Measurements from ENCODE around the gene FHOD3. TPM values are rescaled to one million over a fixed set of nuclear protein-coding genes. Genes with fewer than 3 reads are reported as not detected.

Gene FHOD3
- total RNA-seq, 8 experiments from 2014 or later = 1.2 to 36.1 (median 21.8) TPM

- in situ Hi-C loops (cut with MboI; ENCODE audit: low pct_unique_long_range_greater_than_20kb in 2 of 9, low sequenced_read_pairs in 9 of 9, unreplicated experiment in 9 of 9) = no loop called here
- no peak overlapping the region for H3K4me3 ChIP-seq
- WGBS, 10 experiments = 94 to 100% (median 100%) methylated on average over 1 to 3 of the region's 3 CpGs; no CpG with 5 or more reads in 7 of the 10 experiments
- no peaks in the 10 kb centered on the region for H3K4me1 ChIP-seq (replicated peaks in 1 of 2)
- no peak for ATAC-seq (replicated peaks in 6 of 8)
- H3K27ac ChIP-seq = no peak overlapping the region
Measured at GRCh38 chr18:36499938-36500337, 202.4 kb downstream of the FHOD3 start.

- ATAC-seq (replicated peaks in 6 of 8) = no peak
- in situ Hi-C loops (cut with MboI; ENCODE audit: low pct_unique_long_range_greater_than_20kb in 2 of 9, low sequenced_read_pairs in 9 of 9, unreplicated experiment in 9 of 9) = no loop called here
- Histone ChIP-seq H3K4me3 (no peak overlapping the region), H3K27ac (no peak overlapping the region), H3K4me1 (replicated peaks in 1 of 2) (no peaks in the 10 kb centered on the region)
- WGBS, 10 experiments = 40 to 95% (median 89%) methylated on average over 1 to 2 of the region's 2 CpGs; no CpG with 5 or more reads in 6 of the 10 experiments
Measured at GRCh38 chr18:36501100-36501499, 203.6 kb downstream of the FHOD3 start.

GRCh38 chr18:36503477-36503876, 206.0 kb downstream of the FHOD3 start:
- in situ Hi-C loops (cut with MboI; ENCODE audit: low pct_unique_long_range_greater_than_20kb in 2 of 9, low sequenced_read_pairs in 9 of 9, unreplicated experiment in 9 of 9) = no loop called here
- ATAC-seq (replicated peaks in 6 of 8) = no peak
- Histone ChIP-seq H3K27ac (no peak overlapping the region), H3K4me1 (replicated peaks in 1 of 2) (no peaks in the 10 kb centered on the region), H3K4me3 (no peak overlapping the region)
- WGBS, 10 experiments = 60 to 100% (median 92%) methylated on average over 1 to 3 of the region's 3 CpGs; no CpG with 5 or more reads in 1 of the 10 experiments

GRCh38 chr18:36504928-36505327, 207.4 kb downstream of the FHOD3 start:
- Histone ChIP-seq H3K4me1 (replicated peaks in 1 of 2) (no peaks in the 10 kb centered on the region), H3K27ac (no peak overlapping the region), H3K4me3 (no peak overlapping the region)
- in situ Hi-C loops (cut with MboI; ENCODE audit: low pct_unique_long_range_greater_than_20kb in 2 of 9, low sequenced_read_pairs in 9 of 9, unreplicated experiment in 9 of 9) = no loop called here
- WGBS, 10 experiments = 20 to 100% (median 80%) methylated on average over 1 to 2 of the region's 2 CpGs; no CpG with 5 or more reads in 1 of the 10 experiments
- no peak for ATAC-seq (replicated peaks in 6 of 8)

GRCh38 chr18:36505665-36506064, 208.2 kb downstream of the FHOD3 start:
- 40 to 100% (median 63%) methylated on average over 1 of the region's 1 CpG; no CpG with 5 or more reads in 4 of the 10 experiments for WGBS, 10 experiments
- no peak overlapping the region for H3K27ac ChIP-seq
- in situ Hi-C loops (cut with MboI; ENCODE audit: low pct_unique_long_range_greater_than_20kb in 2 of 9, low sequenced_read_pairs in 9 of 9, unreplicated experiment in 9 of 9) = no loop called here
- no peak overlapping the region for H3K4me3 ChIP-seq
- no peak for ATAC-seq (replicated peaks in 6 of 8)
- no peaks in the 10 kb centered on the region for H3K4me1 ChIP-seq (replicated peaks in 1 of 2)

- 60 to 96% (median 88%) methylated on average over 1 to 8 of the region's 9 CpGs for WGBS, 10 experiments
- no peak overlapping the region for H3K27ac ChIP-seq
- no peak for ATAC-seq (replicated peaks in 6 of 8)
- in situ Hi-C loops (cut with MboI; ENCODE audit: low pct_unique_long_range_greater_than_20kb in 2 of 9, low sequenced_read_pairs in 9 of 9, unreplicated experiment in 9 of 9) = no loop called here
- H3K4me3 ChIP-seq = no peak overlapping the region
- H3K4me1 ChIP-seq (replicated peaks in 1 of 2) = no peaks in the 10 kb centered on the region
Measured at GRCh38 chr18:36509646-36510197, 212.2 kb downstream of the FHOD3 start.

GRCh38 chr18:36511791-36512352, 214.4 kb downstream of the FHOD3 start:
- ATAC-seq (replicated peaks in 6 of 8) = no peak
- no peak overlapping the region for H3K27ac ChIP-seq
- 0 to 100% (median 83%) methylated on average over 1 to 5 of the region's 5 CpGs; no CpG with 5 or more reads in 3 of the 10 experiments for WGBS, 10 experiments
- in situ Hi-C loops (cut with MboI; ENCODE audit: low pct_unique_long_range_greater_than_20kb in 2 of 9, low sequenced_read_pairs in 9 of 9, unreplicated experiment in 9 of 9) = no loop called here
- H3K4me1 ChIP-seq (replicated peaks in 1 of 2) = no peaks in the 10 kb centered on the region
- no peak overlapping the region for H3K4me3 ChIP-seq

- Histone ChIP-seq H3K4me3 (no peak overlapping the region), H3K4me1 (replicated peaks in 1 of 2) (no peaks in the 10 kb centered on the region), H3K27ac (no peak overlapping the region)
- in situ Hi-C loops (cut with MboI; ENCODE audit: low pct_unique_long_range_greater_than_20kb in 2 of 9, low sequenced_read_pairs in 9 of 9, unreplicated experiment in 9 of 9) = no loop called here
- ATAC-seq (replicated peaks in 6 of 8) = peak in 4 of 8 experiments; percentile 36 to 62 (median 52)
- WGBS, 10 experiments = 0 to 82% (median 46%) methylated on average over 1 to 5 of the region's 5 CpGs; no CpG with 5 or more reads in 2 of the 10 experiments
Measured at GRCh38 chr18:36513556-36513955, 216.0 kb downstream of the FHOD3 start.

- 17 to 100% (median 79%) methylated on average over 1 to 6 of the region's 6 CpGs; no CpG with 5 or more reads in 2 of the 10 experiments for WGBS, 10 experiments
- ATAC-seq (replicated peaks in 6 of 8) = peak in 1 of 8 experiments; percentile 40
Measured at GRCh38 chr18:36514778-36515177, 217.3 kb downstream of the FHOD3 start.

GRCh38 chr18:36516258-36516657, 218.7 kb downstream of the FHOD3 start:
- Histone ChIP-seq H3K4me1 (replicated peaks in 1 of 2) (no peaks in the 10 kb centered on the region), H3K27ac (no peak overlapping the region), H3K4me3 (no peak overlapping the region)
- in situ Hi-C loops (cut with MboI; ENCODE audit: low pct_unique_long_range_greater_than_20kb in 2 of 9, low sequenced_read_pairs in 9 of 9, unreplicated experiment in 9 of 9) = no loop called here
- ATAC-seq (replicated peaks in 6 of 8) = no peak
- 60 to 97% (median 80%) methylated on average over 1 to 7 of the region's 8 CpGs; no CpG with 5 or more reads in 3 of the 10 experiments for WGBS, 10 experiments

More at GRCh38 chr18:36514778-36515177, 217.3 kb downstream of the FHOD3 start:
- in situ Hi-C loops (cut with MboI; ENCODE audit: low pct_unique_long_range_greater_than_20kb in 2 of 9, low sequenced_read_pairs in 9 of 9, unreplicated experiment in 9 of 9) = no loop called here
- no peaks in the 10 kb centered on the region for H3K4me1 ChIP-seq (replicated peaks in 1 of 2)
- H3K4me3 ChIP-seq = no peak overlapping the region
- no peak overlapping the region for H3K27ac ChIP-seq

GRCh38 chr18:36516726-36517125, 219.2 kb downstream of the FHOD3 start:
- no peak overlapping the region for H3K27ac ChIP-seq
- WGBS, 10 experiments = 58 to 100% (median 89%) methylated on average over 1 to 2 of the region's 2 CpGs; no CpG with 5 or more reads in 2 of the 10 experiments
- ATAC-seq (replicated peaks in 6 of 8) = peak in 1 of 8 experiments; percentile 79
- no peaks in the 10 kb centered on the region for H3K4me1 ChIP-seq (replicated peaks in 1 of 2)
- H3K4me3 ChIP-seq = no peak overlapping the region
- in situ Hi-C loops (cut with MboI; ENCODE audit: low pct_unique_long_range_greater_than_20kb in 2 of 9, low sequenced_read_pairs in 9 of 9, unreplicated experiment in 9 of 9) = no loop called here

- peaks cover 0 to 8% of the 10 kb centered on the region in 2 donors for H3K4me1 ChIP-seq (replicated peaks in 1 of 2)
- in situ Hi-C loops (cut with MboI; ENCODE audit: low pct_unique_long_range_greater_than_20kb in 2 of 9, low sequenced_read_pairs in 9 of 9, unreplicated experiment in 9 of 9) = no loop called here
- H3K4me3 ChIP-seq = no peak overlapping the region
- peak in 1 of 8 experiments; percentile 12 for ATAC-seq (replicated peaks in 6 of 8)
- H3K27ac ChIP-seq = no peak overlapping the region
- 20 to 100% (median 97%) methylated on average over 1 to 3 of the region's 3 CpGs; no CpG with 5 or more reads in 4 of the 10 experiments for WGBS, 10 experiments
Measured at GRCh38 chr18:36518839-36519238, 221.3 kb downstream of the FHOD3 start.

GRCh38 chr18:36519358-36519757, 221.8 kb downstream of the FHOD3 start:
- in situ Hi-C loops (cut with MboI; ENCODE audit: low pct_unique_long_range_greater_than_20kb in 2 of 9, low sequenced_read_pairs in 9 of 9, unreplicated experiment in 9 of 9) = no loop called here
- WGBS, 10 experiments = 18 to 100% methylated on average over 2 of the region's 3 CpGs; no CpG with 5 or more reads in 8 of the 10 experiments
- ATAC-seq (replicated peaks in 6 of 8) = no peak
- no peak overlapping the region for H3K4me3 ChIP-seq
- no peak overlapping the region for H3K27ac ChIP-seq
- peaks cover 0 to 8% of the 10 kb centered on the region in 2 donors for H3K4me1 ChIP-seq (replicated peaks in 1 of 2)
